Uterus (tissue), 2 donors: ENCODE data around the gene HOXC6.

Experiments used
- CTCF ChIP-seq, 4 experiments: fragments of 200-600 bp in 2 of 4; fragments of 450-650 bp in 2 of 4; sonication (generic) in 2 of 4; IDR thresholded peaks; one replicate each; pipeline ENCODE4 v1.5.1; 2016 to 2019; ENCODE audit warnings: antibody characterized with exemption in 4 of 4, mild to moderate bottlenecking in 2 of 4, moderate library complexity in 1 of 4
- POLR2A ChIP-seq, 2 donors: fragments of 450-650 bp; IDR thresholded peaks; one replicate each; pipeline ENCODE4 v1.6.1; 2016; ENCODE audit warnings: antibody characterized with exemption in 2 of 2, mild to moderate bottlenecking in 1 of 2, moderate library complexity in 1 of 2

GRCh38 chr12:54031480-54031879 is 3.2 kb downstream of the HOXC6 start:
- TF ChIP-seq POLR2A (IDR thresholded peaks at IDR 0.05) (no peak), CTCF (IDR thresholded peaks at IDR 0.05) (no peak)
